GM12878 (cell line): ENCODE data around the gene PAQR8.

Experiments
- CEBPB ChIP-seq, 2 experiments: fragments of 150-350 bp in 1 of 2; IDR thresholded peaks; 2 replicates each; pipeline ENCODE4 v1.6.1; 2012 to 2014; ENCODE audit warnings: low read depth in 2 of 2, low read length in 2 of 2, borderline replicate concordance in 1 of 2, inconsistent platforms in 1 of 2
- CHD2 ChIP-seq: IDR thresholded peaks from 2 replicates; pipeline ENCODE4 v1.6.1; 2011; ENCODE audit warnings: low read depth, low read length, improper control_type of control experiment, borderline replicate concordance
- TCF12 ChIP-seq: IDR thresholded peaks from 2 replicates; pipeline ENCODE4 v1.6.1; 2011; ENCODE audit warnings: low read depth, mild to moderate bottlenecking, low read length

DNA sequence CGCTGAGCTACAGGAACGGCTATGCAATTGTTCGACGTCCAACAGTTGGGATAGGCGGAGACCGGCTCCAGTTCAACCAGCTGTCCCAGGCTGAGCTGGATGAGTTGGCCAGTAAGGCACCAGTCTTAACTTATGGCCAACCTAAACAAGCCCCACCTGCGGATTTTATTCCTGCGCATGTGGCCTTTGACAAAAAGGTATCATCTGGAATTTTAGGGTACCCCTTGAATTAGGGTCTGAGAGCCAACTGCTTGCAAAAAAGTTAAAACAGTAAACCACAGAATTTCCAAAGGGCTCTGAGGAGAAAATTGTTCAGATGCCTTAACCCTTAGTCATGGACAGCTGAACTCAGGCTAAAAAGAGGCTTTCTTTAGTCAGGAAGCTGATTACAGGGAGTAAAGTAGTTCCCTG, 62.0 kb downstream of the PAQR8 start:
- TF ChIP-seq CHD2: no peak
- no peak for TF ChIP-seq CEBPB (IDR thresholded peaks at IDR 0.05; ENCODE audit: borderline replicate concordance in 1 of 2, low read depth in 2 of 2, low read length in 2 of 2)
- no peak for TF ChIP-seq TCF12
